ENCODE data around the gene SAMHD1.

DNA sequence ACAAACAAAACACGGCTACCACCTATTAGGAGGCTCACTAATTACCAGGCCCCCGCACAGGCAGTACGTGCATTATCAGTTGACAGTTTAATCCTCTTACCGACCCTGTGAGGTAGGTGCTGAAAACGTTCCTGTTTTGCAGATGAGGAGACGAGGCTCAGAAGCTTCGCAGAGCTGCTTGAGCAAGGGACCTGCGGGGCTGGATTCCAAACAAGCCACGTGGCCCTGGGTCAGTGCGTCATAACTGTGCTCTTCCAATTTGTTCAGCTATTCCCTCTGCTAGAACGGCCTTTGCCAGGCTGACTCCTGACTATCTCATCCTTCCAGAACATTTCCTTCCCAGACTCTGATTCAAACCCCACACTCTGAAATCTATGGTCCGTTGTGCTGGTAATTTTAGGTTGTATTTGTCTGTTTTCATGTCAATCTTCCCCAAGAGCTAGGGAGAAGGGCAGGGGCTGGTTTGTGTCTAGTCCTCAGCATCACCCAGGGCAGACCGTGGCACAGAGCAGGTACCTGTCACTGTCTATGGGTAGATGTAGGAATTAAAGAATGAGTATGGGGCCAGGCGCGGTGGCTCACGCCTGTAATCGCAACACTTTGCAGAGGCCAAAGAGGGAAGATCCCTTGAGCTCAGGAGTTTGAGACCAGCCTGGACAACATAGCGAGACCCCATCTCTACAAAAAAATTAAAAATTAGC, 104.3 kb downstream of the SAMHD1 start:
- TF ChIP-seq, protein P1, sequence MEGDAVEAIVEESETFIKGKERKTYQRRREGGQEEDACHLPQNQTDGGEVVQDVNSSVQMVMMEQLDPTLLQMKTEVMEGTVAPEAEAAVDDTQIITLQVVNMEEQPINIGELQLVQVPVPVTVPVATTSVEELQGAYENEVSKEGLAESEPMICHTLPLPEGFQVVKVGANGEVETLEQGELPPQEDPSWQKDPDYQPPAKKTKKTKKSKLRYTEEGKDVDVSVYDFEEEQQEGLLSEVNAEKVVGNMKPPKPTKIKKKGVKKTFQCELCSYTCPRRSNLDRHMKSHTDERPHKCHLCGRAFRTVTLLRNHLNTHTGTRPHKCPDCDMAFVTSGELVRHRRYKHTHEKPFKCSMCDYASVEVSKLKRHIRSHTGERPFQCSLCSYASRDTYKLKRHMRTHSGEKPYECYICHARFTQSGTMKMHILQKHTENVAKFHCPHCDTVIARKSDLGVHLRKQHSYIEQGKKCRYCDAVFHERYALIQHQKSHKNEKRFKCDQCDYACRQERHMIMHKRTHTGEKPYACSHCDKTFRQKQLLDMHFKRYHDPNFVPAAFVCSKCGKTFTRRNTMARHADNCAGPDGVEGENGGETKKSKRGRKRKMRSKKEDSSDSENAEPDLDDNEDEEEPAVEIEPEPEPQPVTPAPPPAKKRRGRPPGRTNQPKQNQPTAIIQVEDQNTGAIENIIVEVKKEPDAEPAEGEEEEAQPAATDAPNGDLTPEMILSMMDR (IDR thresholded peaks at IDR 0.05) = no peak
- TF ChIP-seq ZFX (IDR thresholded peaks at IDR 0.05; ENCODE audit: borderline replicate concordance) = no peak
